ENCODE measurements around the gene OSBPL3.

- TF ChIP-seq CTCF (IDR thresholded peaks at IDR 0.05) (no peak), POLR2AphosphoS5 (IDR thresholded peaks at IDR 0.05) (no peak)
Observed at GRCh38 chr7:24827027-24827426, 153.0 kb downstream of the OSBPL3 start.
